Measurements from ENCODE around the gene GRM4.

The GRM4 gene

GRCh38 chr6:34138914-34139510 is 6.9 kb downstream of the GRM4 start:
- peaks cover 69% of the 10 kb centered on the region for H3K27me3 Mint-ChIP-seq (ENCODE audit: low read depth)
- H3K27ac Mint-ChIP-seq = no peak overlapping the region
- H3K4me3 Mint-ChIP-seq = no peak overlapping the region
- no peaks in the 10 kb centered on the region for H3K36me3 Mint-ChIP-seq (ENCODE audit: low read depth)
- H3K9me3 Mint-ChIP-seq = no peaks in the 10 kb centered on the region
- no peaks in the 10 kb centered on the region for H3K4me1 Mint-ChIP-seq (ENCODE audit: low read depth)

GRCh38 chr6:34138191-34138590 is 7.7 kb downstream of the GRM4 start:
- Mint-ChIP-seq H3K27ac (no peak overlapping the region), H3K9me3 (no peaks in the 10 kb centered on the region), H3K36me3 (ENCODE audit: low read depth) (no peaks in the 10 kb centered on the region), H3K27me3 (ENCODE audit: low read depth) (peaks cover 61% of the 10 kb centered on the region), H3K4me3 (no peak overlapping the region), H3K4me1 (ENCODE audit: low read depth) (no peaks in the 10 kb centered on the region)

GRCh38 chr6:34135541-34135940 is 10.3 kb downstream of the GRM4 start:
- H3K9me3 Mint-ChIP-seq = no peaks in the 10 kb centered on the region
- H3K36me3 Mint-ChIP-seq (ENCODE audit: low read depth) = peaks cover 1% of the 10 kb centered on the region
- peaks cover 50% of the 10 kb centered on the region for H3K27me3 Mint-ChIP-seq (ENCODE audit: low read depth)
- H3K27ac Mint-ChIP-seq = no peak overlapping the region
- peaks cover 2% of the 10 kb centered on the region for H3K4me1 Mint-ChIP-seq (ENCODE audit: low read depth)
- no peak overlapping the region for H3K4me3 Mint-ChIP-seq

- Mint-ChIP-seq H3K36me3 (ENCODE audit: low read depth) (peaks cover 1% of the 10 kb centered on the region), H3K9me3 (no peaks in the 10 kb centered on the region), H3K27me3 (ENCODE audit: low read depth) (peaks cover 27% of the 10 kb centered on the region), H3K4me1 (ENCODE audit: low read depth) (peaks cover 2% of the 10 kb centered on the region), H3K4me3 (no peak overlapping the region), H3K27ac (no peak overlapping the region)
Observed at GRCh38 chr6:34132486-34133185, 13.3 kb downstream of the GRM4 start.

- H3K36me3 Mint-ChIP-seq (ENCODE audit: low read depth) = peaks cover 1% of the 10 kb centered on the region
- H3K9me3 Mint-ChIP-seq = no peaks in the 10 kb centered on the region
- H3K4me1 Mint-ChIP-seq (ENCODE audit: low read depth) = peaks cover 2% of the 10 kb centered on the region
- H3K4me3 Mint-ChIP-seq = no peak overlapping the region
- peaks cover 26% of the 10 kb centered on the region for H3K27me3 Mint-ChIP-seq (ENCODE audit: low read depth)
- no peak overlapping the region for H3K27ac Mint-ChIP-seq
Observed at GRCh38 chr6:34131326-34132290, 14.3 kb downstream of the GRM4 start.

GRCh38 chr6:34130862-34131261 is 15.0 kb downstream of the GRM4 start:
- Mint-ChIP-seq H3K27ac (no peak overlapping the region), H3K9me3 (no peaks in the 10 kb centered on the region), H3K27me3 (ENCODE audit: low read depth) (peaks cover 26% of the 10 kb centered on the region), H3K36me3 (ENCODE audit: low read depth) (peaks cover 1% of the 10 kb centered on the region), H3K4me3 (no peak overlapping the region), H3K4me1 (ENCODE audit: low read depth) (peaks cover 2% of the 10 kb centered on the region)

- peaks cover 2% of the 10 kb centered on the region for H3K4me1 Mint-ChIP-seq (ENCODE audit: low read depth)
- H3K9me3 Mint-ChIP-seq = no peaks in the 10 kb centered on the region
- peaks cover 1% of the 10 kb centered on the region for H3K36me3 Mint-ChIP-seq (ENCODE audit: low read depth)
- H3K27ac Mint-ChIP-seq = no peak overlapping the region
- peaks cover 18% of the 10 kb centered on the region for H3K27me3 Mint-ChIP-seq (ENCODE audit: low read depth)
- no peak overlapping the region for H3K4me3 Mint-ChIP-seq
Observed at GRCh38 chr6:34129753-34130152, 16.1 kb downstream of the GRM4 start.

GRCh38 chr6:34128045-34128444 is 17.8 kb downstream of the GRM4 start:
- H3K4me3 Mint-ChIP-seq = no peak overlapping the region
- H3K4me1 Mint-ChIP-seq (ENCODE audit: low read depth) = peaks cover 2% of the 10 kb centered on the region
- H3K27me3 Mint-ChIP-seq (ENCODE audit: low read depth) = peaks cover 15% of the 10 kb centered on the region
- peaks cover 1% of the 10 kb centered on the region for H3K36me3 Mint-ChIP-seq (ENCODE audit: low read depth)
- H3K27ac Mint-ChIP-seq = no peak overlapping the region
- no peaks in the 10 kb centered on the region for H3K9me3 Mint-ChIP-seq

GRCh38 chr6:34126419-34126818 is 19.5 kb downstream of the GRM4 start:
- no peak overlapping the region for H3K4me3 Mint-ChIP-seq
- no peak overlapping the region for H3K27ac Mint-ChIP-seq
- no peaks in the 10 kb centered on the region for H3K36me3 Mint-ChIP-seq (ENCODE audit: low read depth)
- H3K27me3 Mint-ChIP-seq (ENCODE audit: low read depth) = peaks cover 4% of the 10 kb centered on the region
- H3K4me1 Mint-ChIP-seq (ENCODE audit: low read depth) = no peaks in the 10 kb centered on the region
- H3K9me3 Mint-ChIP-seq = no peaks in the 10 kb centered on the region

GRCh38 chr6:34125939-34126338 is 19.9 kb downstream of the GRM4 start:
- no peak overlapping the region for H3K4me3 Mint-ChIP-seq
- no peaks in the 10 kb centered on the region for H3K36me3 Mint-ChIP-seq (ENCODE audit: low read depth)
- H3K27me3 Mint-ChIP-seq (ENCODE audit: low read depth) = peaks cover 2% of the 10 kb centered on the region
- H3K9me3 Mint-ChIP-seq = no peaks in the 10 kb centered on the region
- no peak overlapping the region for H3K27ac Mint-ChIP-seq
- no peaks in the 10 kb centered on the region for H3K4me1 Mint-ChIP-seq (ENCODE audit: low read depth)

GRCh38 chr6:34120953-34121675 is 24.8 kb downstream of the GRM4 start:
- no peaks in the 10 kb centered on the region for H3K36me3 Mint-ChIP-seq (ENCODE audit: low read depth)
- no peaks in the 10 kb centered on the region for H3K9me3 Mint-ChIP-seq
- H3K4me3 Mint-ChIP-seq = no peak overlapping the region
- H3K4me1 Mint-ChIP-seq (ENCODE audit: low read depth) = no peaks in the 10 kb centered on the region
- no peak overlapping the region for H3K27ac Mint-ChIP-seq
- no peaks in the 10 kb centered on the region for H3K27me3 Mint-ChIP-seq (ENCODE audit: low read depth)

GRCh38 chr6:34115915-34116314 is 30.0 kb downstream of the GRM4 start:
- Mint-ChIP-seq H3K4me3 (no peak overlapping the region), H3K36me3 (ENCODE audit: low read depth) (no peaks in the 10 kb centered on the region), H3K4me1 (ENCODE audit: low read depth) (no peaks in the 10 kb centered on the region), H3K27me3 (ENCODE audit: low read depth) (no peaks in the 10 kb centered on the region), H3K9me3 (no peaks in the 10 kb centered on the region), H3K27ac (no peak overlapping the region)

- H3K27ac Mint-ChIP-seq = no peak overlapping the region
- H3K4me1 Mint-ChIP-seq (ENCODE audit: low read depth) = no peaks in the 10 kb centered on the region
- no peaks in the 10 kb centered on the region for H3K27me3 Mint-ChIP-seq (ENCODE audit: low read depth)
- no peaks in the 10 kb centered on the region for H3K36me3 Mint-ChIP-seq (ENCODE audit: low read depth)
- no peak overlapping the region for H3K4me3 Mint-ChIP-seq
- H3K9me3 Mint-ChIP-seq = no peaks in the 10 kb centered on the region
Observed at GRCh38 chr6:34115403-34115795, 30.5 kb downstream of the GRM4 start.

- Mint-ChIP-seq H3K4me1 (ENCODE audit: low read depth) (no peaks in the 10 kb centered on the region), H3K27ac (no peak overlapping the region), H3K4me3 (no peak overlapping the region), H3K9me3 (no peaks in the 10 kb centered on the region), H3K36me3 (ENCODE audit: low read depth) (no peaks in the 10 kb centered on the region), H3K27me3 (ENCODE audit: low read depth) (no peaks in the 10 kb centered on the region)
Observed at GRCh38 chr6:34114695-34115402, 31.0 kb downstream of the GRM4 start.

Data from T-helper 1 cell treated with Interleukin-12 subunit alpha and Interleukin-12 subunit beta and Interleukin-4 antibody, amounts not matched to agents 30 μg/mL and 1 μg/mL, for 36 hours (primary cell).